GM21576 (cell line): Measurements from ENCODE around the gene KHSRP.
"Not testable (repeated sequence)": the region's sequence is repeated elsewhere in the genome, so short reads cannot be mapped to it uniquely, and the experiment has no call there.

Source experiments
- ATAC-seq: cut with Tn5 transposase; IDR thresholded peaks from one replicate; pipeline ENCODE4 v1.9.1; 2021; ENCODE audit warnings: mild to moderate bottlenecking, moderate library complexity; ENCODE audit not compliant: unreplicated experiment

The KHSRP gene

DNA sequence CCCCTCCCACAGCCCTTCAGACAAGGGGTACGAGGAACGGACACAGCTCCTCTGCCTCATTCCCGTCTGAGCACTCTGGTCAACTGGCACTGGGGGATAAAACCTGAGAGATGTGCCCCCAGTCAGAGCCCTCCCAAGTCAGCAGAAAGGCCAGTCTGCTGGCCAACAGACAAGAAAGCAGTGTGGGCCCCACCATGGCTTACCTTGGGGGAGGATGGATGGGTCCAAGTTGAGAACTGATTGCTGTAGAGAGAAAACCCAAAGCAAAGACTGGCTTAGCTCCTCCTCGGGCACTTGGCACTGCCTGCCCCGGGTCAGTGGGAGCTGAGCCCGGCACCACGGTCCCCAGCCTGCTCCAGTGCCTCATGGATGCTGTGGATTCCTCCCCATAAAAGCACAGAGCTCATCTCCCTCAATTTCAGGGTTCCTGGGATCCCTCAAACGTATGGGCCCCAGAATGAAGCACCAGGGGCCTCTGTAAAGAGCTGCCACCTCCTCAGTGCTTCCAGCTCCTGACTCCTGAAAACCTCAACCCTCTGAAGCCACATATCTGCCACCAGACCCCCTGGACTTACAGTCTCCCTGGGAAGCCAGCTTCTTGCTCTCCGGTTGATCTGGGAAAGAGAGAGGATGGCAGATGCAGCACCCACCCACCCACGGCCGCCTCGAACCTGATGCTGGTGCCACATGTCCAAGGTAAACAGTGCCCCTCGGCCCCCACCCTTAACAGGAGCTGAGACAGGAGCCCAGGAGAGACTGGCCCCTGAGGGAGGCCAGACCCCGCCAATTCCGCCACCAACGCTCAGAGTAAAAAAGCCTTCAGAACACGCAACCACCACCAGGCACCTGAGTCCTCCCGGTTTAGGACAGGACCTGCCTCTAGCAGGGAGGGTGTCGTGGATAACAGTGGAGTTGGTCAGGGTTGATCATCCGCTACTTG is 3.3 kb downstream of the KHSRP start:
- ATAC-seq = no peak

DNA sequence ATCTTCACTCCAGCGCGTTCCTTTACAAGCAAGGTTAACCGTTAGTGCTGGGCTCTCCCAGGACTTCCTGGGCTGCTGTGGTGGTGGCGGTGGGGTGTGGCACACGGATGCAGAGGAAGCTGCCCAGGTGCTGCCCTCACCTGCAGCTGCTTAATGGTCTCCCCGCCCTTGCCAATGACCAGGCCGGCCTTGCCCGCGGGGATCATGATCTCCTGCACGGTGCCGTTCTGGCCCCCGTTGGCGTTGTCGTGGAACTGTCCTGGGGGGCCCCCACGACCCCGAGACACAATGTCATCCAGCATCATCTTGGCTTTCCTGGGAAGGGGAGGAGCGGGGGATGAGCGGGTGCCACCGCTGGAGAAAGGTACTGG is 6.1 kb downstream of the KHSRP start:
- ATAC-seq = no peak

DNA sequence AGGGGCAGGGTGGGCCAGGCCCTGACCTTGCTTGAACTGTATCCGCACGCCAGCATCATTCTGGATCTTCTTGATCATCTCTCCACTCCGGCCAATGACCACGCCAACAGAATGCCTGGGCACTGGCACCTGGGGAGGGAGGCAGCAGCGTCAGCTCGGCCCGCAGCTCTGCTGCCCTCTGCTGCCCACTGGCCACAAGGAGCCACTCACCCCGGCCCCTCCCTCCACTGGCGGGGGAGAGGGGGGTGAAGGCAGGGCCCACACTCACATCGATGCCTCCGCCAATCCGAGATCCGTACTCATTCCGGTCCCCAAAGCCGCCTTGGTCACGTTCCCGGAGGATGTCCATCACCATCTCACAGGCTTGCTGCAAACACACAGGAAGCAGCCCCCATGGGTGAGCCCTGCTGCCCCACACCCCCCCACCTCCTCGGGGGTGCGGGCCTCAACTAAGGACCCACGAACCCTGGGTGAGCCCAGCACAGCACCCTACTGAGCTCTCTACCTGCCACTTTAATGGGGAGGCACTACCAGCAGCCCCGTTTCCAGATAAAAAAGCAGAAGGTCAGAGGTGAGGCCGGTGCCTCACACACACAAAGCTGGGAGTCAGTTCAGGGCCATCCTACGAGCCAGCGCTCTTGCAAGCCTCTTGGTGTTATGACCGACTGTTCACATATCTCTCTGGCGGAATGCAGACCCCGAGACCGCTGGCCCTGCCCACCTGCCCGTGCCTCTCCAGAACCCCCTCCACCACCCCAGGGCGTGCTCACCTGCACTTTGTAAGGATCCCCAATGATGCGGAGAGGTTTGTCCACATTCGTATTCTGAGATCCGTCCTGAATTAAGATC is 6.7 kb downstream of the KHSRP start:
- ATAC-seq = no peak

DNA sequence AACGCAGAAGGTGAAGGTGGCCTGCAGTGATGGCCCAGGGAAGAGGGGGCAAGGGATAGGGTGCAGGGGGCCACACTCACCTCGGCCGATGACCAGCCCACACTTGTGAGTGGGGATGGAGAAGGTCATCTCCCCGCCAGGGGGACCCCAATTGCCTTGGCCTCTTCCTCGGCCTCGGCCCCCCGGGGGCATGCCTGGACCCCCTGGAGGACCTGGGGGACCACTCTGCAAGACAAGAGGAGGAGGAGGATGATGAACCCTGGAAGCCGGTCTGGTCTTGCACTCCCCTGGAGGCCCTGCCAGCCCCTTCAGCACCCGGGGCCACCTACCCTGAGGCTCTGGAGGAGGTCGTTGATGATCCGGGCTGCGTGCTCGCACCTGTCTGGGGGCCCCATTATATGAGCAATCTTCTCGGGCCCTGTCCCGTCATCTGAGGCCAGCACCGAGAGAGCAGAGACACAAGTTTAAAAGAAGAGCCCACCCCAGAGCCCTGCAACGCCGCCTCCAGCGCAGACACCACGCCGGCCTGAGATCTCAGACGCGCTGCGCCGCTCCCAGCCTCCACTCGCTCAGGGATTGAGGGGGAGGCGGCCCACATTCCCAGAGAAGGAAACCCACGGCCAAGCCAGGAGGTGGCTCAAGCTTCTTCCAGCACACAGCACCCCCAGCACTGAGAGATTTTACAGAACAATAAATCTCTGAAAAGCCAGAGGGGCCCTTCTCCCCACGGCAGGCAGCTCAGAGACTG is 7.8 kb downstream of the KHSRP start:
- ATAC-seq = no peak

DNA sequence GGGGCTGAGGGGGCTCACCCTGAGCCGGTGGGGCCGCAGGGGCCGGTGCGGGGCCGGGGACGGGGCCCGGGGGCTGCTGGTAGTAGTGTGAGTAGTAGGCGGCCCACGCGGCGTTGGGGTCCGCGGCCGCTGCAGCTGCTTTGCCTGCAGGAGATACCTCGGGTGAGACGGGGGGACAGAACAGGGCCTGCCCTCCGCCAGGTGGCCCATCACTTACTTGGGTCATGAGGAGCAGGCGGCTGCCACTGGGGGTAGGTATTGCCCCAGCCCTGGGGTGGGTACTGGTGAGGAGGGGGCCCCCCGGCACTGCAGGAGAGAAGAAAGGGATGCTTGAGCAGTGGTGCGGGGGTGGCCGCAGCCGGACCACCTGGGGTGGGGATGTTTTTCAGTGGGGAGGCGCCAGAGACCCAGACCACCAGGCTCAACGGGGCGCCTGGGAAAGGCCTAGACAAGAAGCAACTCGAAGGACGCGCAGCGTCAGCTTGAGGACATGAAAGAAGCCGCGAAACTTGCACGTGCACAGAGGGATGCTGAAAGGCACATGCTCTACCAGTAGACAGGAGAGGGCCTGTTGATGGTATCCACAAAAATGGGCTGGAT is 8.9 kb downstream of the KHSRP start:
- no peak for ATAC-seq

DNA sequence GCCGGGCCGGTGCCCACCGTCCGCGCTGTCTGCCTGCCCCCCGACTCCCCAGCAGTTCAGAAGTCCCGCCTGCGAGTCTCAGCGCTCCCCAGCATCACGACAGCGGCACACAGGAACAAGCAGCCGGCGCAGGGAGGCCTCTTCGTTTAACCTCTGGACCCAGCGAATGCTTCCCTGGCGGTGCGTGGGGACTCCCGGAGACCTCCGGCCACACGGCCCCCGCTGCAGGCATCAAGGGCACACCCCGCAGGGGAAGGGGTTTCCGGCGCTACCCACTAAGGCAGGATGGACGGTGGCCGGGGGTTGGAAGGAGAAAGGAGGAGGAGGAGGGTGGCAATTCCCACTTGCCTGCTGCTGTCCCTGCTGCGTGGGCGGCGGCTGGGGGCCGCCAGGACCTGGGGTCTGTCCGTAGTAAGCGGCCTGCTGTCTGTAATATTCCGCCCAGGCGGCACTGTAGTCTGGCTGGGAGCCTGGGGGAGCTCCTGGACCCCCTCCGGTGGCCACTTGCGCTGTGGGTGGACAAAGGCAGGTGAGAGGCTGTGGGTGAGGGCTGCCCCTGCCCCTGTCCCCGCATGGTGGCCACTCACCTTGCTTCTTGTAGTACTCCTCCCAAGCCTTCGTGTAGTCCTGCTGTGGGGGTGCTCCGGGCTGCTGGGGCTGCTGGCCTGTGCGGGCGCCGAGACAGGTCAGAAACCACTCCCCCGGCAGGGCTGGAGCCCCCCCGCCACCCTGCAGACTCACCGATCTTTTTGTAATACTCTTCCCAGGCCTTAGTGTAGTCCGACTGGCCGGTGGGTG is 9.6 kb downstream of the KHSRP start:
- ATAC-seq = no peak

DNA sequence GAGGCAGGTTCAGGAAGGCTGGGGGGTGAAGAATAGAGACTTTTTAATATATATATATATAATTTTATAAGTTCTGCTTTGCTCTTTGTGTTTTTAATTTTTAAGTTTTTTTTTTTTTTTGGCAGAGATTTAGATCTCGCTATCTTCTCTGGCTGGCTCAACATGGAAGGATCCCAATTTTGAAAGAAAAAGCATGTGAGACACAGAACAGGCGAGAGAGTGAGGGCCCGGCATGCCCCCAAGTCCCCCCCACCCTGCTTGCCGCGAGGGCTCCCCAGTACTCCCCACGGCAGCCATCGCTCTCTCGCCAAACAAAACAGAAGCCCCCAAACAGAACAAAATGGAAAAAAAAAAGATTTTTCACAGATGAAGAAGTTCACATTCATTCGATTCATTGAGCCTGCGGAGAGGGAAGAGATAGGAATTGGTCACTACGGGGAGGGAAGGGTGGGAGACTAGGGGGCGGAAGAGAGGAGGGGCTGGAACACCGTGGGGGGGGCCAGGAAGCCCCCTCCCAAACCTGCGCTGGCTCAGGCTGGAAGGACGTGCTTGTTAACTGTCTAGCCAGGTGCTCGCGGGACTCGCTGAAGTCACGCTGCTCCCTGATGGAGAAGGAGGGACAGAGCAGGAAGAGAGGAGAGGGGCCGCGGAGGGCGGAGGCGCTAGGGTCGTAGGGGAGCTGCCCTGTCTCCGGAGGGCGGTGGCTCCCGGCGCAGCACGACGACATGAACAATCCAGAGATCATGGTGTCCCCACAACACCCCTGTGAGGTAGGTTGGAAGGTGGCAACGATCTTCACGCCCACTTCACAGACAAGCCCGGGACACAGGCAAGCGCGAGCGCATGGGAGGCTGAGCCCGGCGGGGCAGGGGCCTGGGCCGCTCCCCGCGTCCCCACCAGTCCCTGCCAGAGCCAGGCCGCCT is 10.6 kb downstream of the KHSRP start:
- no peak for ATAC-seq

DNA sequence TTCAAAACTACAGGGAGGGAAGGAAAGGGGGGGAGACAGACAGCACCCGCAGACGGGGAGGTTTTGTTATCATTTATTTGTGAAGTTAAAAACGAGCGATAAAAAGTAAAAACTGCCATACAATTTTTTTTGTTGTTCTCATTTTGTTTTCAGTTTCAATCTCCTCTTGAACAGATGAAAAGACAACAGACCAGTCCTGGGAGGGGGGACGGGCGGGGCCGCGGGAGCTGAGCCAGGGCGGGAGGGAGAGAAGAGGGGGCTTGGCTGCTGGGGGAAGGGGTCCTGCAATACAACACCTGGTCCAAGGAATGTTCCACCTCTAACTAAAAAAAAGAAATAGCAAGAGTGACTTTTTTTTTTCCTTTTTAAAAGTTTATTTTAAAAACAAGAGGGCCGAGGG is 11.3 kb downstream of the KHSRP start:
- no peak for ATAC-seq

DNA sequence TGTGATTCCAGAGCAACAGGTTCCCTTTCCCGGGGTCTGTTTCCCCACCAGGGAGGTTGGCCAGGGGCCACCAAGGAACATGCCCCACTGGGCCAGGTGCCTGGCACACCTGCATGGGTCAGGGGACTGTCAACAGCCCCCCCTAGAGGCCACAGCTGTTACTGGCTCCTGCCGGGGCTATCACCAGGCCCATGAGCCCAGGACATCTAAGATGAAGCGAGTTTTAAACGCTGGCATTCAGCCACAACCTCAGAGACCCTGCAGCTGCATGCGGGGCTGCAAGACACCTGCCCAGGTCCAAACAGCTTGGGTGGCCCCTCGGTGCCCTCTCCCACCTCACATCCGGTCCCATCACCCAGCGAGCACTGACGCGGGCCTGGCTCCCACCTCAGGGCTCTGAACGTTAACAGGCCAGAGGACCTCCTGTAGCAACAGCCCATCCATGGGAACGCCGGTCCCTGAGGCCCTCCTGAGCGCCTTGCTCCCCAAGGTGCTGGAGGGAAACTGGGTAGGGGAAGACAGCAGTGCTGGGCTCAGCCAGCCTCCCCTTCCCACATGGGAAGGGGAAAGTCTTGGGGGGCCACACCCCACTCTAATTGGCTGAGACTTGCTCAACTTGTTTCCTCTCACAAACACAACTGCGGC is 12.0 kb downstream of the KHSRP start:
- no peak for ATAC-seq

DNA sequence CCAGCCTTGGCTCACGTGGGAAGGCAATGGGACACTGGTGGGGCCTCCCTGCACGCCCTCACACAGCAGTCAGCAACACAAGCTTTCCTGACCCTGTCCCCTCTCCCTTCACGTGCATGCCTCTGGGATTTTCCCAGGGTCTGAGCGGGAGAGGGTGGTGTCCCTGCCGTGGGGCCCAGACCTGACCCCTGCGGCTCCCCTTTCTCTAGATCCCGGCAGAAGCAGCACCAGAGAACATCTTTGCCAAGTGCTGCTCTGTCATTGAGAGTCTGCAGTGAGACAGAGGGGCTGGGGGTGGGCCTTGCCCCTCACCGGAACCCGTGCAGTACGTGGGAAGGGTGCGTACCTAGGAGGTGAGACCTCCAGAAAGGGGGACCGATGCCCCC is 12.6 kb downstream of the KHSRP start:
- no peak for ATAC-seq

DNA sequence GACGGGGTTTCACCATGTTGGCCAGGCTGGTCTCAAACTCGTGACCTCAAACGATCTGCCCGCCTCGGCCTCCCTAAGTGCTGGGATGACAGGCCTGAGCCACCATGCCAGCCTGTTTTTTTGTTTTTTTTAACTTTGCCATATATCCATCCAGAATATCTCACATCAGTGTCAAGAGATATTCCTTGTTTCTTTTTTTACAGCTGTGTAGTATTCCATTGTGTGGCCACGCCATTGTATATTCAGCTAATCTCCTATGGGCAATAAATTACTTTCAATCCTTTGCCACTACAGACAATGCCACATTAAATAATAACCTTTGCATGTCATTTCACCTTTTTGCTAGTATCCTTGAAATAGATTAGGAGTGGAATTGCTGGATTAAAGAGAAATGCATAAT is 15.3 kb downstream of the KHSRP start:
- no peak for ATAC-seq

DNA sequence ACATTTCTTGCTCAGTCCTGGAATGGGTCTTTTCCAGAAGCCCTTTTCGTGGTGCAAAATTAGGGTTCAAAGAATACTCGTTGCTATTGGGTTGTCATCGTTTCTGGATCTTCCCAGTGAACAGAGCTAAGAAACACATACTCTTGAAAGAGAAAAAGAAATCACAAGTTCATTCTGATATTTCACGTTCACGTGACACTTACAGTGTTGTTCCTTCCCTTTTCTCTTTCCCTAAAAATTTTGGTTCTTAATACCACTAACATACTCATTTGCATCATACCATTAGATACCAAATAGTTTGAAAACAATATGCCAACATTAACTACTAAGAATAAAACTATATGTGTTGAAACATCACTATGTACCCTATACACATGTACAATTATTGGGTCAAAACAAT is 18.2 kb downstream of the KHSRP start:
- ATAC-seq = no peak

DNA sequence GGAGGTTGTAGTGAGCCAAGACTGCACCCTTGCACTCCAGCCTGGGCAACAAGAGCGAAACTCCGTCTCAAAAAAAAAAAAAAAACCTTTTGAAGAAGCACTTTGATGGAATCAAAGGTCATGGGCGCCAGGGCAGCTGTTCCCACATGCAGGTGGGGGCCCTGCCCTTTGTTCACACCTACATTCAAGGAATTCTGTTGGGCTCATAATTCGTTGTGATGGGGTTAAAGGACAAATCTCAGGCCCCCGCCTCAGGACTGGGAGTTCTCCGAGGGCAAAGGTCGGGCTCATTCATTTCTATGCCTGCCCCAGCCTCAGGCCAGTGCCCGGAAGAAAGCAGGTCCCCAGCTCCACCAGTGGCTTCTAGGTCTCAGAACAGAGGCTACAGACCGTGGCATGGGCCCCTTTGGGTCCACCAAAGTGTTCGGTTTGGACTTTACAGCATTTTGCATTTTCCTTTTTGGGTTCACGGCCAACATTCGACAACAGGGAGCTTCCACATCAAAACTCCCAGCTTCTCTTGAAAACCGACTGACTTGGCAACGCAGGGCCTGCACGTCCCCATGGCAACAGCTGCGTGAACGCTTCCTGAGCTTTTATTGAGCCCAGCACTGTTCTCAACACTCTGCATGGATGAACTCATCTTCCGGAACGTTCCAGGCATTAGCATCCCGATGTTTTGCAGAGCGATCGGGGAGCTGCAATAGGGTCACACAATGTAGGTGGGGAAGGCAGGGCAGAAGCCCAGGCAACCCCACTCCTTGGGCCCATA is 21.6 kb downstream of the KHSRP start:
- no peak for ATAC-seq

DNA sequence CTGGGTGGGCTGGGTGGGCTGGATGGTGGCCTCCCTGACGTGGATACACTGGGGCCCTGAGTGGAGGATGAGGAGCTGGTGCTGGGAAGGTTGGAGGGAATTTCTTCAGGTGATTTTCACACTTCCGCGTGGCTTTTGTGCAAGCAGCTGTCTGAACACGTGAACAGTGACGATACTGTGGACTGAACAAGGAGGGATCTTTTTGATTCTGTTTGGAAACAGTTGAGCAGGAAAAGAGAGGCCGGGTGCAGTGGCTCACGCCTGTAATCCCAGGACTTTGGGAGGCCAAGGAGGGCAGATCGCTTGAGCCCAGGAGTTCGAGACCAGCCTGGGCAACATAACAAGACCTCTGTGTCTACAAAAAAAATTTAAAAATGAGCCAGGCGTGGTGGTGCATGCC is 22.6 kb downstream of the KHSRP start:
- no peak for ATAC-seq

DNA sequence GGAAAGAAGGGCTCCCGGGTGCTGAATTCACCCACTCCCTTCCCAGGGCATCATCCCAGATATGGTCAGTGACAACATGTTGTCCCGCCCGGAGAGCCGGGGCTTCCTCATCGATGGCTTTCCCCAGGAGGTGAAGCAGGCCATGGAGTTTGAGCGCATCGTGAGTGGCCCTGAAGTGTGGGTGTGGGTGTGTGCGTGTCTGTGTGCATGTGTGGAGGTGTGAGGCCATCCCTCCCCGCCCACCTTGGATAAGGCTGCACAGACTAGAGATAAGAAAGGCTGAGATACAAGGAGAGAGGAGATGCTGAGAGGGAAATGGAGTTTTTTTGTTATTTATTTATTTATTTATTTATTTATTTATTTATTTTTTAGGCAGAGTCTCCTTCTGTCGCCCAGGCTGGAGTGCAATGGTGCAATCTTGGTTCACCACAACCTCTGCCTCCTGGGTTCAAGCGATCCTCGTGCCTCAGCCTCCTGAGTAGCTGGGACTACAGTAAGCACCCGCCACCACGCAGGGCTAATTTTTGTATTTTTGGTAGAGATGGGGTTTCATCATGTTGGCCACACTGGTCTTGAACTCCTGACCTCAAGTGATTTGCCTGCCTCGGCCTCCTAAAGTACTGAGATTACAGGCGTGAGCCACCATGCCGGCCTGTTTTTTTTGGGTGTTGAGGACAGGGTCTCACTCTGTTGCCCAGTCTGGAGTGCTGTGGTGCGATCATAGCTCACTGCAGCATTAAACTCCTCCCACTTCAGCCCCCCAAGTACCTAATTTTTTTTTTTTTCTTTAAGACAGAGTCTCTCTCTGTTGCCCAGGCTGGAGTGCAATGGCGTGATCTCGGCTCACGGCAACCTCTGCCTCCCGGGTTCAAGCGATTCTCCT is 24.3 kb downstream of the KHSRP start:
- ATAC-seq = not testable (repeated sequence)

DNA sequence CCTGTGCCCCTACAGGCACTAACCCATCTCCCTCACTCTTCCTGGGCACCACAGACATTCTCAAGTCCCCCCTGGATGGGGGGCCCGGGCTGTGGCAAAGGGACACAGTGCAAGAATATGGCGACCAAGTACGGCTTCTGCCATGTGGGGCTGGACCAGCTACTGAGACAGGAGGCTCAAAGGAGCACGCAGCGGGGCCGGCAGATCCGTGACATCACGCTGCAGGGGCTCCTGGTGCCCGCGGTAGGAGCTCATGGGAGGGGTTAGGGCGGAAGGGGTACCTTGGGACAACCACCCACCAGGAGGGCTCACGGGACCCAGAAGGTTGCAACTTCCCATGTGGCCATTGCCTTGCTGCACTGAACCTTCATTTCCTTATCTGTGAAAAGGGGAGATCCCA is 28.3 kb downstream of the KHSRP start:
- ATAC-seq = no peak

DNA sequence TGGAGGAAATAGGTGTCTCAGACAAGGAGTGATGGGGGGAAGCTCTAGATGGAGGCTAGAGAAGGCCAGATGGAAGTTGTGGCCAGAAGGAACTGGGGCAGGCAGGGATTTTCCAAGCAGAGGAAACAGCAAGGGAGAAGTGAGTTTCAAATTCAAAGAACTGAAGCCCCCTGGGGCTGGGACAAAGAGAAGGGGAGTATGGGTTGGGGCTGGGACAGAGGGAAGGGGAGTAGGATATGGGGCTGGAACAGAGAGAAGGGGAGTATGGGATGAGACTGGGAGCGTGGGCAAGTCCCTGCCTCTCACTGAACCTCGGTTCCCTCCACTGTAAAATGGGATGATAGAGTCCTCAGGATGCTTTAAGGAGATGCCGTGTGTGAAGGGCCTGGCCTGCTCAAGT is 29.8 kb downstream of the KHSRP start:
- ATAC-seq = no peak
